ENCODE results near the gene PIGZ.

The PIGZ gene

GRCh38 chr3:196981657-196982056 is 13.0 kb upstream of the PIGZ start:
- DNase-seq = no peak

GRCh38 chr3:196979545-196979944 is 10.9 kb upstream of the PIGZ start:
- no peak for DNase-seq

- no peak for DNase-seq
Observed at GRCh38 chr3:196976941-196977340, 8.3 kb upstream of the PIGZ start.

GRCh38 chr3:196975349-196975748 is 6.7 kb upstream of the PIGZ start:
- DNase-seq = no peak

- DNase-seq = no peak
Observed at GRCh38 chr3:196974661-196975060, 6.0 kb upstream of the PIGZ start.

- DNase-seq = no peak
Observed at GRCh38 chr3:196971094-196971698, 2.6 kb upstream of the PIGZ start.

GRCh38 chr3:196970547-196971093 is 2.0 kb upstream of the PIGZ start:
- no peak for DNase-seq

GRCh38 chr3:196969660-196970546 is 1.3 kb upstream of the PIGZ start:
- peak; percentile 57 for DNase-seq

- no peak for DNase-seq
Observed at GRCh38 chr3:196969134-196969659, 564 bp upstream of the PIGZ start.

GRCh38 chr3:196967412-196968232 is 1.0 kb downstream of the PIGZ start:
- DNase-seq = no peak

GRCh38 chr3:196966526-196967401 is 1.9 kb downstream of the PIGZ start:
- no peak for DNase-seq

GRCh38 chr3:196965804-196966173 is 2.8 kb downstream of the PIGZ start:
- DNase-seq = no peak

GRCh38 chr3:196965112-196965803 is 3.4 kb downstream of the PIGZ start:
- no peak for DNase-seq

- DNase-seq = no peak
Observed at GRCh38 chr3:196963631-196963953, 5.0 kb downstream of the PIGZ start.

GRCh38 chr3:196962930-196963630 is 5.6 kb downstream of the PIGZ start:
- no peak for DNase-seq

- no peak for DNase-seq
Observed at GRCh38 chr3:196962108-196962929, 6.3 kb downstream of the PIGZ start.

GRCh38 chr3:196954832-196955231 is 13.8 kb downstream of the PIGZ start:
- no peak for DNase-seq

GRCh38 chr3:196951371-196951770 is 17.3 kb downstream of the PIGZ start:
- no peak for DNase-seq

- DNase-seq = no peak
Observed at GRCh38 chr3:196949750-196950149, 18.9 kb downstream of the PIGZ start.

GRCh38 chr3:196949285-196949619 is 19.4 kb downstream of the PIGZ start:
- DNase-seq = no peak
